Astrocyte (in vitro differentiated cells and primary cell): ENCODE data around the gene PSMG4. TPM values are rescaled to one million over a fixed set of nuclear protein-coding genes. Genes with fewer than 3 reads are reported as not detected.
A peak's percentile ranks its signal among the peaks of the same experiment; 100 is the strongest.

Source experiments
- DNase-seq: peaks from one replicate; pipeline ENCODE4 v3.0.0-alpha.2; 2010; ENCODE audit warnings: low read depth
- FAIRE-seq: peaks from 2 replicates; lab custom pipeline; 2011; peaks lifted over from hg19 to GRCh38; lab: Jason Lieb, UNC
- H2AFZ ChIP-seq: 2 replicates; pipeline ENCODE4 v1.6.0; 2012; ENCODE audit warnings: low read depth, low read length, inconsistent platforms
- H3K27ac ChIP-seq: 2 replicates; pipeline ENCODE4 v1.5.1; 2011; ENCODE audit warnings: low read depth, low read length, inconsistent platforms
- H3K27me3 ChIP-seq: 2 replicates; pipeline ENCODE4 v1.6.0; 2011; ENCODE audit warnings: low read length, inconsistent platforms; ENCODE audit not compliant: insufficient read depth
- H3K36me3 ChIP-seq: 2 replicates; pipeline ENCODE4 v1.5.1; 2011; ENCODE audit warnings: low read length, inconsistent platforms; ENCODE audit not compliant: insufficient read depth
- H3K4me1 ChIP-seq: 2 replicates; pipeline ENCODE4 v1.5.1; 2011; ENCODE audit warnings: low read length, inconsistent platforms; ENCODE audit not compliant: insufficient read depth
- H3K4me2 ChIP-seq: 2 replicates; pipeline ENCODE4 v1.6.0; 2012; ENCODE audit warnings: low read length, inconsistent platforms
- H3K4me3 ChIP-seq: 2 replicates; pipeline ENCODE4 v1.5.1; 2011; ENCODE audit warnings: low read depth, mild to moderate bottlenecking, low read length, inconsistent platforms; ENCODE audit not compliant: insufficient read depth
- H3K79me2 ChIP-seq: 2 replicates; pipeline ENCODE4 v1.6.0; 2012; ENCODE audit warnings: mild to moderate bottlenecking, low read length, inconsistent platforms; ENCODE audit not compliant: insufficient read depth
- H3K9ac ChIP-seq: 2 replicates; pipeline ENCODE4 v1.6.0; 2012; ENCODE audit warnings: mild to moderate bottlenecking, low read length, inconsistent platforms
- H3K9me3 ChIP-seq: 2 replicates; pipeline ENCODE4 v1.5.1; 2012; ENCODE audit warnings: low read depth, mild to moderate bottlenecking, low read length, inconsistent platforms; ENCODE audit not compliant: insufficient read depth
- H4K20me1 ChIP-seq: 2 replicates; pipeline ENCODE4 v1.6.0; 2012; ENCODE audit warnings: low read length, inconsistent platforms; ENCODE audit not compliant: insufficient read depth
- H3K27ac Mint-ChIP-seq: one replicate; pipeline ENCODE4 v1.8.0; 2021; ENCODE audit warnings: mild to moderate bottlenecking, mixed read lengths; ENCODE audit not compliant: unreplicated experiment
- H3K27me3 Mint-ChIP-seq: one replicate; pipeline ENCODE4 v1.8.0; 2021; ENCODE audit warnings: low read depth, mixed read lengths; ENCODE audit not compliant: unreplicated experiment
- H3K36me3 Mint-ChIP-seq: one replicate; pipeline ENCODE4 v1.8.0; 2021; ENCODE audit warnings: low read depth, mixed read lengths; ENCODE audit not compliant: unreplicated experiment
- H3K4me1 Mint-ChIP-seq: one replicate; pipeline ENCODE4 v1.8.0; 2021; ENCODE audit warnings: low read depth, mixed read lengths; ENCODE audit not compliant: unreplicated experiment
- H3K4me3 Mint-ChIP-seq: one replicate; pipeline ENCODE4 v1.8.0; 2021; ENCODE audit warnings: mild to moderate bottlenecking, moderate library complexity, mixed read lengths; ENCODE audit not compliant: unreplicated experiment
- H3K9me3 Mint-ChIP-seq: one replicate; pipeline ENCODE4 v1.8.0; 2021; ENCODE audit warnings: mild to moderate bottlenecking, mixed read lengths; ENCODE audit not compliant: unreplicated experiment
- EZH2 ChIP-seq: IDR thresholded peaks from 2 replicates; pipeline ENCODE4 v1.6.1; 2012; ENCODE audit warnings: mild to moderate bottlenecking, low read length, inconsistent platforms; ENCODE audit not compliant: insufficient read depth
- total RNA-seq: library from RNA; stranded (reverse); gene quantifications from 2 replicates; pipeline ENCODE4 v1.2.1, GENCODE V29; 2021
- TF ChIP-seq, protein P1 (sequence below): IDR thresholded peaks from 2 replicates; pipeline ENCODE4 v1.5.1; 2011; ENCODE audit warnings: low read depth, mild to moderate bottlenecking, inconsistent platforms, low read length, moderate library complexity; ENCODE audit not compliant: insufficient read depth

Gene PSMG4
- total RNA-seq, 1 donor from 2014 or later: 23.4 TPM

DNA sequence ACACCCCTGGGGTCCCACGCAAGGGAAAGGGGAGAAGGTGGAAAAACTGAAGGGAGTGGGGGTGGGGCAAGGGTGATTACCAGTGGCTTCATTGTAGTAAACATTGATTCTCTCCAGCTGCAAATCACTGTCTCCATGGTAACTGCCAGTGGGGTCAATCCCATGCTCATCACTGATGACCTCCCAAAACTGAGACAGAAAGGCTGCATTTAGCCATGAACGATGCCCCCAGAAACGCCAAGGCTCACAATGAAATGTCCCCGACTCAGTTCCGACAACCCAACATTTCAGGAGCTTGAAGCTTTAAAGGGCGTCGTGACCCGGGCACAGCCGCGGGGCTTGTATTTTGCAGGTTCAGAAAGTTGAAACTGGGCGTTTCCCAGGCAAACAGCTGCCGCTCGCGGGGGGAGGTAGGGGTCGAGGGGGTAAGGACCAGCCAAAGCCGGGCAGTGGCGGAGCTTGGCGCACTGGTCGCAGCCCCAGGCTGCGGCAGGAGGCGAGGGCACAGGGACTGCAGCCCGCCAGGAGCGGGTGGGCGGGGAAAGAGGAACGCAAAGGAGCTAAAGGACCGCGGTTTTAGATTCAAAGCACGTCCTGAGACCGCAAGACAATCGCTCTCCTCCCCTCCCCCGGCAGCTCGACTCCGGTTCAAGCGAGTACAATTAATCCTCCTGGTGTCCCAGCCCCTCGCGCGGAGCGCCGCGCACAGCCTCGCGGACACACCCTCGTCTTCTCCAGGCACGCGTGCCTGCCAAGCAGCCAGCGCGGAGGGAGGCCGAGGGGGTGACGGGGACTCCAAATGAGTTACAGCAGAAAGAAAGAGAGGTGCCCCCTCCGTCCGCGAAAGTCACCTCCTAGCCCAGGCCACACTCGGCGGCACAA is 32.0 kb upstream of the PSMG4 start:
- H3K9me3 Mint-ChIP-seq: peaks cover 3% of the 10 kb centered on the region
- H3K9ac ChIP-seq: peak overlapping the region; percentile 72
- H3K36me3 Mint-ChIP-seq: peaks cover 13% of the 10 kb centered on the region
- peak overlapping the region; percentile 34 for H3K27ac Mint-ChIP-seq
- H3K4me3 ChIP-seq: peak overlapping the region; percentile 60
- H4K20me1 ChIP-seq: peaks cover 11% of the 10 kb centered on the region
- H3K36me3 ChIP-seq: no peaks in the 10 kb centered on the region
- H3K4me1 Mint-ChIP-seq: peaks cover 23% of the 10 kb centered on the region
- no peak overlapping the region for H3K27ac ChIP-seq
- H3K9me3 ChIP-seq: no peaks in the 10 kb centered on the region
- DNase-seq (peak; percentile 57), FAIRE-seq (no peak)
- H3K27me3 ChIP-seq: peaks cover 50% of the 10 kb centered on the region
- peaks cover 6% of the 10 kb centered on the region for H3K27me3 Mint-ChIP-seq
- peak overlapping the region; percentile 84 for H3K4me2 ChIP-seq
- TF ChIP-seq, protein P1, sequence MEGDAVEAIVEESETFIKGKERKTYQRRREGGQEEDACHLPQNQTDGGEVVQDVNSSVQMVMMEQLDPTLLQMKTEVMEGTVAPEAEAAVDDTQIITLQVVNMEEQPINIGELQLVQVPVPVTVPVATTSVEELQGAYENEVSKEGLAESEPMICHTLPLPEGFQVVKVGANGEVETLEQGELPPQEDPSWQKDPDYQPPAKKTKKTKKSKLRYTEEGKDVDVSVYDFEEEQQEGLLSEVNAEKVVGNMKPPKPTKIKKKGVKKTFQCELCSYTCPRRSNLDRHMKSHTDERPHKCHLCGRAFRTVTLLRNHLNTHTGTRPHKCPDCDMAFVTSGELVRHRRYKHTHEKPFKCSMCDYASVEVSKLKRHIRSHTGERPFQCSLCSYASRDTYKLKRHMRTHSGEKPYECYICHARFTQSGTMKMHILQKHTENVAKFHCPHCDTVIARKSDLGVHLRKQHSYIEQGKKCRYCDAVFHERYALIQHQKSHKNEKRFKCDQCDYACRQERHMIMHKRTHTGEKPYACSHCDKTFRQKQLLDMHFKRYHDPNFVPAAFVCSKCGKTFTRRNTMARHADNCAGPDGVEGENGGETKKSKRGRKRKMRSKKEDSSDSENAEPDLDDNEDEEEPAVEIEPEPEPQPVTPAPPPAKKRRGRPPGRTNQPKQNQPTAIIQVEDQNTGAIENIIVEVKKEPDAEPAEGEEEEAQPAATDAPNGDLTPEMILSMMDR: no peak
- TF ChIP-seq EZH2: peak; percentile 63
- peaks cover 10% of the 10 kb centered on the region for H3K79me2 ChIP-seq
- peak overlapping the region; percentile 72 for H2AFZ ChIP-seq
- peak overlapping the region; percentile 93 for H3K4me3 Mint-ChIP-seq
- peaks cover 32% of the 10 kb centered on the region for H3K4me1 ChIP-seq

DNA sequence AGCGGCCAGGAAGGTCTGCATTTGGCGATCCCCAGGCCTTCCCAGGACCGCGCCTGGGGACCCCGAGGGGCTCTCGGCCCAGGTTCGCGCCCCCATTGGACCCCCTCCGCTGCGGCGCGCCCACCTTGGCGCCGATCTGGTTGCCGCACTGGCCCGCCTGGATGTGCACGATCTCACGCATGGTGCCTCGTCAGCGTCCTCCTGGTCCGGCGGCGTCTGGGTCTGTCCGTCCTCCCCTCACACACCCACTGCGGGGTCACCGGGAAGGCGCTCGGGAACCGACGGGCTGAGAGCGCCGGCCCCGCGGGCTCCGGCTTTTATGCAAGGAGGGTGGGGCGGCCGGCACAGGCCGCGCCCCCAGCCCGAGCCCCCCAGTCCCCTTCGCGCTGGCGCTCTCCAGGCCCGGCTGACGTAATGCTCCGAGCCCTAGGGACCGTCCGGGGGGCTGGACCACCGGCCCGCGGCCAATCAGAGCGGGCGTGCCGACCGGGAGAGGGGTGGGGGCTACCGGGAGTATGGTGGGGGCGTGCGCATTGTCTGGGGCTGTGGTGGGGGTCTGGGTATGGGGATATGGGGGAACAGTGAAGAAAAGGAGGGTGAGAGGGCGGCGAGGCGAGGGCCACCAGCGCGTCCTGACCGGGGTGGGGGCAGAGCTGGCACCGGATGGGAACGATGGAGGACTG is 31.2 kb upstream of the PSMG4 start, which contains the start of gene TUBB2B:
Gene TUBB2B (minus strand): TSS at position 291 of the 683 bp plus-strand sequence. CDS start 110 bp downstream, at position 181.
- Mint-ChIP-seq H3K9me3 (peaks cover 3% of the 10 kb centered on the region), H3K4me3 (peak within 1 kb of the TSS; percentile 93), H3K4me1 (peaks cover 25% of the 10 kb centered on the region), H3K27ac (peak within 1 kb of the TSS; percentile 34), H3K36me3 (peaks cover 13% of the 10 kb centered on the region), H3K27me3 (peaks cover 6% of the 10 kb centered on the region)
- peaks cover 10% of the 10 kb centered on the region for H3K79me2 ChIP-seq
- peaks cover 58% of the 10 kb centered on the region for H3K27me3 ChIP-seq
- peaks cover 11% of the 10 kb centered on the region for H4K20me1 ChIP-seq
- H3K9me3 ChIP-seq: no peaks in the 10 kb centered on the region
- FAIRE-seq (no peak), DNase-seq (peak; percentile 42)
- H3K4me1 ChIP-seq: peaks cover 35% of the 10 kb centered on the region
- peak within 1 kb of the TSS; percentile 60 for H3K4me3 ChIP-seq
- no peaks in the 10 kb centered on the region for H3K36me3 ChIP-seq
- peak within 1 kb of the TSS; percentile 84 for H3K4me2 ChIP-seq
- no peak within 1 kb of the TSS for H3K27ac ChIP-seq
- TF ChIP-seq EZH2: peak; percentile 74
- TF ChIP-seq, protein P1: no peak
- H3K9ac ChIP-seq: peak within 1 kb of the TSS; percentile 72
- peak within 1 kb of the TSS; percentile 72 for H2AFZ ChIP-seq
